ENCODE measurements around the gene DLX6.
A peak's percentile ranks its signal among the peaks of the same experiment; 100 is the strongest.
"Not testable (repeated sequence)": the region's sequence is repeated elsewhere in the genome, so short reads cannot be mapped to it uniquely, and the experiment has no call there.

DLX6 gene

GRCh38 chr7:97024209-97025129 is 19.1 kb downstream of the DLX6 start, which contains the start of gene DLX5:
TSS of gene DLX5 (minus strand) at chr7:97024831. CDS start at chr7:97024623, 208 bp downstream.
- peak; percentile 73 for DNase-seq (ENCODE audit: low spot score)

- DNase-seq (ENCODE audit: low spot score): no peak
These were observed 19.8 kb downstream of the DLX6 start for GRCh38 chr7:97025130-97025499.

- no peak for DNase-seq (ENCODE audit: low spot score)
These were observed 20.8 kb downstream of the DLX6 start for GRCh38 chr7:97025983-97026714.

GRCh38 chr7:97026715-97027426 is 21.5 kb downstream of the DLX6 start:
- DNase-seq (ENCODE audit: low spot score): no peak

- DNase-seq (ENCODE audit: low spot score): peak; percentile 87
These were observed 22.3 kb downstream of the DLX6 start for GRCh38 chr7:97027427-97028234.

- not testable (repeated sequence) for DNase-seq (ENCODE audit: low spot score)
These were observed 29.0 kb downstream of the DLX6 start for GRCh38 chr7:97034213-97034852.

GRCh38 chr7:97039374-97040065 is 34.2 kb downstream of the DLX6 start:
- no peak for DNase-seq (ENCODE audit: low spot score)

GRCh38 chr7:97043281-97043680 is 37.9 kb downstream of the DLX6 start:
- DNase-seq (ENCODE audit: low spot score): no peak
